SK-N-SH treated with all-trans-retinoic acid at 6 μM for 48 hours (cell line): ENCODE results near the gene STK33.

Experiments used
- ATAC-seq: fragments of 200-7000 bp; cut with Tn5 transposase; 3 replicates; pipeline ENCODE4 v1.9.1; 2020; ENCODE audit warnings: mild to moderate bottlenecking, moderate library complexity
- BACH2 ChIP-seq: fragments of 250-450 bp; sonication (Bioruptor Pico); IDR thresholded peaks from 2 replicates; pipeline ENCODE4 v1.9.0; 2021; ENCODE audit warnings: mild to moderate bottlenecking, borderline replicate concordance
- CSDC2 ChIP-seq: fragments of 250-450 bp; sonication (Bioruptor Pico); IDR thresholded peaks from 2 replicates; pipeline ENCODE4 v1.5.0; 2020; ENCODE audit warnings: mild to moderate bottlenecking, moderate library complexity
- ESRRG ChIP-seq: fragments of 250-450 bp; sonication (Bioruptor Pico); IDR thresholded peaks from 2 replicates; pipeline ENCODE4 v1.6.1; 2021; ENCODE audit warnings: mild to moderate bottlenecking
- GLIS3 ChIP-seq: fragments of 250-450 bp; sonication (Bioruptor Pico); IDR thresholded peaks from 2 replicates; pipeline ENCODE4 v1.5.0; 2020; ENCODE audit warnings: mild to moderate bottlenecking, moderate library complexity
- ISL1 ChIP-seq: fragments of 250-450 bp; sonication (Bioruptor Pico); IDR thresholded peaks from 2 replicates; pipeline ENCODE4 v2.1.2; 2022; ENCODE audit warnings: mild to moderate bottlenecking, moderate library complexity
- OSR1 ChIP-seq: fragments of 250-450 bp; sonication (Bioruptor Pico); IDR thresholded peaks from 2 replicates; pipeline ENCODE4 v1.8.0; 2022; ENCODE audit warnings: moderate library complexity, mild to moderate bottlenecking, inconsistent platforms
- POU6F1 ChIP-seq: fragments of 250-450 bp; sonication (Bioruptor Pico); IDR thresholded peaks from 2 replicates; pipeline ENCODE4 v1.8.0; 2021; ENCODE audit warnings: low read depth, mild to moderate bottlenecking, moderate library complexity, borderline replicate concordance
- PPARA ChIP-seq: fragments of 250-450 bp; sonication (Bioruptor Pico); IDR thresholded peaks from 2 replicates; pipeline ENCODE4 v1.5.0; 2020; ENCODE audit warnings: mild to moderate bottlenecking, borderline replicate concordance
- RARB ChIP-seq: fragments of 250-450 bp; sonication (Bioruptor Pico); IDR thresholded peaks from 2 replicates; pipeline ENCODE4 v1.8.0; 2021; ENCODE audit warnings: mild to moderate bottlenecking, moderate library complexity
- SNAI2 ChIP-seq: fragments of 250-450 bp; sonication (Bioruptor Pico); IDR thresholded peaks from 2 replicates; pipeline ENCODE4 v1.5.0; 2020; ENCODE audit warnings: mild to moderate bottlenecking, moderate library complexity
- TCF4 ChIP-seq: fragments of 250-450 bp; sonication (Bioruptor Pico); IDR thresholded peaks from 2 replicates; pipeline ENCODE4 v1.8.0; 2021; ENCODE audit warnings: mild to moderate bottlenecking, moderate library complexity, borderline replicate concordance
- TOX ChIP-seq: fragments of 250-450 bp; sonication (Bioruptor Pico); IDR thresholded peaks from 2 replicates; pipeline ENCODE4 v1.8.0; 2021; ENCODE audit warnings: mild to moderate bottlenecking, moderate library complexity, borderline replicate concordance
- TSHZ2 ChIP-seq: fragments of 250-450 bp; sonication (Bioruptor Pico); IDR thresholded peaks from 2 replicates; pipeline ENCODE4 v1.5.0; 2020; ENCODE audit warnings: mild to moderate bottlenecking, moderate library complexity
- ZC3H10 ChIP-seq: fragments of 250-450 bp; sonication (Bioruptor Pico); IDR thresholded peaks from 2 replicates; pipeline ENCODE4 v1.5.1; 2021; ENCODE audit warnings: mild to moderate bottlenecking, moderate library complexity
- ZFP3 ChIP-seq: fragments of 250-450 bp; sonication (Bioruptor Pico); IDR thresholded peaks from 2 replicates; pipeline ENCODE4 v1.5.0; 2020; ENCODE audit warnings: mild to moderate bottlenecking, moderate library complexity
- ZNF565 ChIP-seq: fragments of 450-650 bp; formaldehyde crosslinking; conservative IDR thresholded peaks from 2 replicates; pipeline ENCODE4 v1.5.0; 2020; ENCODE audit warnings: low read depth, mild to moderate bottlenecking, moderate library complexity
- ZNF8 ChIP-seq: fragments of 450-650 bp; formaldehyde crosslinking; IDR thresholded peaks from 2 replicates; pipeline ENCODE4 v1.5.0; 2020; ENCODE audit warnings: mild to moderate bottlenecking, moderate library complexity
- TF ChIP-seq, protein P1 (sequence below): fragments of 250-450 bp; sonication (Bioruptor Pico); IDR thresholded peaks from 2 replicates; pipeline ENCODE4 v1.5.1; 2020; ENCODE audit warnings: low read depth, mild to moderate bottlenecking, moderate library complexity
- TF ChIP-seq, protein P2 (sequence below): fragments of 250-450 bp; sonication (Bioruptor Pico); IDR thresholded peaks from 2 replicates; pipeline ENCODE4 v1.5.1; 2021; ENCODE audit warnings: mild to moderate bottlenecking, moderate library complexity
- TF ChIP-seq, protein P3 (sequence below): fragments of 250-450 bp; sonication (Bioruptor Pico); IDR thresholded peaks from 2 replicates; pipeline ENCODE4 v1.8.0; 2020; ENCODE audit warnings: mild to moderate bottlenecking, moderate library complexity, borderline replicate concordance

The STK33 gene

DNA sequence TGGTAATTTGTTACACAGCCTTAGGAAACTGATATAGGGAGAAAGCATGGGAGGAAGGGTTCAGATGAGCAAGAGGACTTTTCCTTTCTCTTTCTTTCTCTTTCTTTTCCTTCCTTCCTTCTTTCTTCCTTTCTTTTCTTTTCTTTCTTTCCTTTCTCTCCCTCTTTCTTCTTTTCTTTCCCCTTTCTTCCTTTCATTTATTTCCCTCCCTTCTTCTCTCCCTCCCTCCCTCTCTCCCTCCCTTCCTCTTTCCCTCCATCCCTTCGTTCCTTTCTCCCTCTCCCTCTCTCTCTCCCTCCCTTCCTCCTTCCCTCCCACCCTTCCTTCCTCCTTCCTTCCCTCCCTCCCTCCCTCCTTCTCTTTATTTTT lies 222.5 kb downstream of the STK33 start:
- TF ChIP-seq CSDC2 (CRISPR knock-in tag) (no peak), ESRRG (no peak), TOX (CRISPR knock-in tag) (no peak), GLIS3 (CRISPR knock-in tag) (no peak), ZNF565 (CRISPR knock-in tag) (no peak), ZNF8 (CRISPR knock-in tag) (no peak), ZC3H10 (no peak), ZFP3 (CRISPR knock-in tag) (no peak), ISL1 (no peak), TSHZ2 (CRISPR knock-in tag) (no peak), SNAI2 (CRISPR knock-in tag) (no peak), PPARA (CRISPR knock-in tag) (no peak)
- TF ChIP-seq, protein P1, sequence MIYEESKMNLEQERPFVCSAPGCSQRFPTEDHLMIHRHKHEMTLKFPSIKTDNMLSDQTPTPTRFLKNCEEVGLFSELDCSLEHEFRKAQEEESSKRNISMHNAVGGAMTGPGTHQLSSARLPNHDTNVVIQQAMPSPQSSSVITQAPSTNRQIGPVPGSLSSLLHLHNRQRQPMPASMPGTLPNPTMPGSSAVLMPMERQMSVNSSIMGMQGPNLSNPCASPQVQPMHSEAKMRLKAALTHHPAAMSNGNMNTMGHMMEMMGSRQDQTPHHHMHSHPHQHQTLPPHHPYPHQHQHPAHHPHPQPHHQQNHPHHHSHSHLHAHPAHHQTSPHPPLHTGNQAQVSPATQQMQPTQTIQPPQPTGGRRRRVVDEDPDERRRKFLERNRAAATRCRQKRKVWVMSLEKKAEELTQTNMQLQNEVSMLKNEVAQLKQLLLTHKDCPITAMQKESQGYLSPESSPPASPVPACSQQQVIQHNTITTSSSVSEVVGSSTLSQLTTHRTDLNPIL (CRISPR knock-in tag) = no peak
- TF ChIP-seq, protein P2, sequence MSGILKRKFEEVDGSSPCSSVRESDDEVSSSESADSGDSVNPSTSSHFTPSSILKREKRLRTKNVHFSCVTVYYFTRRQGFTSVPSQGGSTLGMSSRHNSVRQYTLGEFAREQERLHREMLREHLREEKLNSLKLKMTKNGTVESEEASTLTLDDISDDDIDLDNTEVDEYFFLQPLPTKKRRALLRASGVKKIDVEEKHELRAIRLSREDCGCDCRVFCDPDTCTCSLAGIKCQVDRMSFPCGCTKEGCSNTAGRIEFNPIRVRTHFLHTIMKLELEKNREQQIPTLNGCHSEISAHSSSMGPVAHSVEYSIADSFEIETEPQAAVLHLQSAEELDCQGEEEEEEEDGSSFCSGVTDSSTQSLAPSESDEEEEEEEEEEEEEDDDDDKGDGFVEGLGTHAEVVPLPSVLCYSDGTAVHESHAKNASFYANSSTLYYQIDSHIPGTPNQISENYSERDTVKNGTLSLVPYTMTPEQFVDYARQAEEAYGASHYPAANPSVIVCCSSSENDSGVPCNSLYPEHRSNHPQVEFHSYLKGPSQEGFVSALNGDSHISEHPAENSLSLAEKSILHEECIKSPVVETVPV = no peak
- TF ChIP-seq, protein P3, sequence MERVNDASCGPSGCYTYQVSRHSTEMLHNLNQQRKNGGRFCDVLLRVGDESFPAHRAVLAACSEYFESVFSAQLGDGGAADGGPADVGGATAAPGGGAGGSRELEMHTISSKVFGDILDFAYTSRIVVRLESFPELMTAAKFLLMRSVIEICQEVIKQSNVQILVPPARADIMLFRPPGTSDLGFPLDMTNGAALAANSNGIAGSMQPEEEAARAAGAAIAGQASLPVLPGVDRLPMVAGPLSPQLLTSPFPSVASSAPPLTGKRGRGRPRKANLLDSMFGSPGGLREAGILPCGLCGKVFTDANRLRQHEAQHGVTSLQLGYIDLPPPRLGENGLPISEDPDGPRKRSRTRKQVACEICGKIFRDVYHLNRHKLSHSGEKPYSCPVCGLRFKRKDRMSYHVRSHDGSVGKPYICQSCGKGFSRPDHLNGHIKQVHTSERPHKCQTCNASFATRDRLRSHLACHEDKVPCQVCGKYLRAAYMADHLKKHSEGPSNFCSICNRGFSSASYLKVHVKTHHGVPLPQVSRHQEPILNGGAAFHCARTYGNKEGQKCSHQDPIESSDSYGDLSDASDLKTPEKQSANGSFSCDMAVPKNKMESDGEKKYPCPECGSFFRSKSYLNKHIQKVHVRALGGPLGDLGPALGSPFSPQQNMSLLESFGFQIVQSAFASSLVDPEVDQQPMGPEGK = no peak

DNA sequence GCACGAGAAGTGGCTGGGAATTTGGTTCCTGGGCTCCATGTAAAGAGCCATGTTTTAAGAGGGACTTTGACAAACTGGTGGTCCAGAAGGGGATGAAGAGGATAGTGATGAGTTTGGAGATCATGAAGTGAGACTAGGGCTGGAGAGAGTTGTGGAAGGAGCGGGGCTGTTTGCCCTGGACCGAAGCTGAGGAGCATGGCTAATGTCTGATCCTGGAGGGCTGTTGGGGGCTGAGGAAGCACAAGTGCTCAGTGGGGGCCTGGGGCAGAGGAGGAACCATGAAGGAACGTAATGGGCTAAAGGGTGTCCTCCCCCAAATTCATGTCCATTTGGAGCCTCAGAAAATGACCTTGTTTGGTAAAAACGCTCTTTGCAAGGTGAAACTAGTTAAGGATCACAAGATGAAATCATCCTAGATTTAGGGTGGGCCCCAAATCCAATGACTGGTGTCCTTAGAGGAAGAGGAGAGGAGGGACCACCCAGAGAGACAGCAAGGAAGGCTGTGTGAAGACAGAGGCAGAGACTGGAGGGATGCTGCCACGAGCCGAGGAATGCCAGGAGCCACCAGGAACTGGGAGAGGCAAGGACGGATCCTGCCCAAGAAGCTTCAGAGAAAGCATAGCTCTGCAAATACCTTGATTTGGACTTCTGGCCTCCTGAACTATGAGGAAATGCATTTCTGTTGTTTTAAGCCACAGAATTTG lies 223.1 kb downstream of the STK33 start:
- TF ChIP-seq ZC3H10 (no peak), ZFP3 (CRISPR knock-in tag) (no peak), CSDC2 (CRISPR knock-in tag) (no peak), TOX (CRISPR knock-in tag) (no peak), OSR1 (CRISPR knock-in tag) (no peak), ZNF8 (CRISPR knock-in tag) (no peak), GLIS3 (CRISPR knock-in tag) (no peak)
- TF ChIP-seq, protein P3 = no peak
- TF ChIP-seq, protein P1 (CRISPR knock-in tag) = no peak
- ATAC-seq = no peak

More for the DNA sequence above, 222.5 kb downstream of the STK33 start:
- no peak for ATAC-seq

GRCh38 chr11:8369592-8370205 lies 224.3 kb downstream of the STK33 start:
- ATAC-seq = no peak
- TF ChIP-seq ISL1 (no peak), ZFP3 (CRISPR knock-in tag) (no peak), ZC3H10 (no peak), RARB (CRISPR knock-in tag) (no peak), ZNF565 (CRISPR knock-in tag) (no peak), TSHZ2 (CRISPR knock-in tag) (no peak), ESRRG (no peak), CSDC2 (CRISPR knock-in tag) (no peak), PPARA (CRISPR knock-in tag) (no peak), BACH2 (CRISPR knock-in tag) (no peak), TCF4 (CRISPR knock-in tag) (no peak), POU6F1 (CRISPR knock-in tag) (no peak)
